ENCODE data around the gene PCSK1N.
"Not testable (repeated sequence)": the region's sequence is repeated elsewhere in the genome, so short reads cannot be mapped to it uniquely, and the experiment has no call there.

PCSK1N gene

GRCh38 chrX:48835524-48836329 is at the start of gene PCSK1N:
PCSK1N (minus strand) TSS chrX:48835610; CDS start chrX:48835532, 78 bp downstream.
- DNase-seq, result no peak

GRCh38 chrX:48883729-48884128 is 48.3 kb upstream of the PCSK1N start:
- no peak for DNase-seq

- DNase-seq, result not testable (repeated sequence)
These were observed 41.5 kb upstream of the PCSK1N start for GRCh38 chrX:48876944-48877343.

DNA sequence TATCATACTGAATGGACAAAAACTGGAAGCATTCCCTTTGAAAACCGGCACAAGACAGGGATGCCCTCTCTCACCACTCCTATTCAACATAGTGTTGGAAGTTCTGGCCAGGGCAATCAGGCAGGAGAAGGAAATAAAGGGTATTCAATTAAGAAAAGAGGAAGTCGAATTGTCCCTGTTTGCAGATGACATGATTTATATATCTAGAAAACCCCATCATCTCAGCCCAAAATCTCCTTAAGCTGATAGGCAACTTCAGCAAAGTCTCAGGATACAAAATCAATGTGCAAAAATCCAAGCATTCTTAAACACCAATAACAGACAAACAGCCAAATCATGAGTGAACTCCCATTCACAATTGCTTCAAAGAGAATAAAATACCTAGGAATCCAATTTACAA is 36.6 kb upstream of the PCSK1N start:
- DNase-seq, result not testable (repeated sequence)

DNA sequence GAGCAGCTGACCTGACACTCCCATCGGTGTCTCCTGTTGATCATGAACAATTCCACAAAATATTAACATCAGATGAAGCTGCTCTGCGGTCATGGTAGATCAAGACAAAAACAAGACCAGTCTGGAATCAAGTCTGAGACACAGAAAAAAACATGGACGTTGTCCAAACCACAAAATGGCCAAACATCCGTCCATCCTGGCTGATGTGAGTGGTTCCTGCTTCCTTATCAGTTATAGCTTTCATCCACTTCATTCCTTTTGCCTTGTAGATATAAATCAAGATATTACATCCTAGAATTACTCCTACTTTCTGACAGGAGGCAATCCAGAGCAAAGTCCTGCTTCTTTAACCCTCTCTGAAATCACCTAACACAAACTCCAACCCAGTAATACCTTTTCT is 28.8 kb upstream of the PCSK1N start:
- DNase-seq, result no peak

DNA sequence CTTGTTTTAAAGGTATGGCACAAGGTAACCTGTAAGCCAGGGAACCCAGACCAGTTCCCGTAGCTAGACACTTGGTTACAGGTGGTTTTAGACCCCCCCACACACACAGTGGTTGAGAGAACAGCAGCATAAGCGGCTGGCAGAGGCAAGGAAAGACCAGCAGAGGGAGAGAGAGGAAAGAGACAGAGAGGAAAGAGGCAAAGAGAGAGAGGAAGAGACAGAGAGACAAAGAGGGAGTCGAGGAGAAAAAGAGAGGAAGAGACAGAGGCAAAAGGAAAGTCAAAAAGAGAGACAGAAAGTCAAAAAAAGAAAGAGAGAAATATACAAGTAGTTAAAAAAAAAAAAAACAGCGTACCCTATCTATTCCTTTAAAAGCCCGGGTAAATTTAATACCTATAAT is 19.5 kb upstream of the PCSK1N start:
- no peak for DNase-seq

GRCh38 chrX:48854121-48854804 is 18.9 kb upstream of the PCSK1N start:
- not testable (repeated sequence) for DNase-seq

DNA sequence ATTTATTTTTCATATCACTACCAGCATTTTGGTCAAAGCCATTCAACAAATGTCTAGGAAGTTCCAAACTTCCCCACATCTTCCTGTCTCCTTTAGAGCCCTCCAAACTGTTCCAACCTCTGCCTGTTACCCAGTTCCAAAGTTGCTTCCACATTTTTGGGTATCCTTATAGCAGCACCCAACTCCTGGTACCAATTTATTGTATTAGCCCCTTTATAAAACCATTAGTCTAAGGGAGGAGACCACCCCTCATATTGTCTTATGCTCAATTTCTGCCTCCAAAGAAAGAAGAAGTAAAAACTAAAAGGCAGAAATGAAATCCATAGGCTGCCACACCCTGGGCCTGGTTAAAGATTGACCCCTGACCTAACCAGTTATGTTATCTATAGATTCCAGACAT is 18.1 kb upstream of the PCSK1N start:
- DNase-seq, result not testable (repeated sequence)

DNA sequence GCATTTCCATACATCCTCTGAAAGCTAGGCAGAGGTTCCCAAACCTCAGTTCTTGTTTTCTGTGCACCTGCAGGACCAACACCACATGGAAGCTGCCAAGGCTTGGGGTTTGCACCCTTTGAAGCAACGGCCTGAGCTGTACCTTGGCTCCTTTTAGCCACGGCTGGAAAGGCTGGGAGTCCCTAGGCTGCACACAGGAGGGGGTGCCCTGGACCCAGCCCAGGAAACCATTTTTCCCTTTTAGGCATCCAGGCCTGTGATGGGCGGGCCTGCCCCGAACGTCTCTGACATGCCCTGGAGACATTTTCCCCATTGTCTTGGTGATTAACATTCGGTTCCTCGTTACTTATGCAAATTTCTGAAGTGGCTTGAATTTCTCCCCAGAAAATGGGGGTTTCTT is 17.4 kb upstream of the PCSK1N start:
- DNase-seq, result no peak

DNA sequence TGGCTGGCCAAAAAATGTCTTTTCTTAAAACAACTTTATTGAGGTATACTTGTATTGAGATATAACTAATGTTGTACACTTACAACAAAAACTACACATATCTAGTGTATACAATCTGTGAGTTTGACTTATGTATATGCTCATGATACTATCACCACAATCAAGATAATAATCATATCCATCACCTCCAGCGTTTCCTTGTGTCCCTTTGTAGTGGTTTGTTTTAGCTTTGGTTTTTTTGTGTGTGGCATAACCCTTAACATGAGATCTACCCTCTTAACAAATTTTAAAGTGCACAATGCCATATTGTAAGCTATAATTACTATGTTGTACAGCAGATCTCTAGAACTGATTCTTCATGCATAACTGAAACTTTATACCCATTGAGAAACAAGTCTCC is 13.4 kb upstream of the PCSK1N start:
- no peak for DNase-seq

GRCh38 chrX:48839686-48840085 is 4.3 kb upstream of the PCSK1N start:
- DNase-seq, result no peak

GRCh38 chrX:48834383-48834709 is 1.1 kb downstream of the PCSK1N start:
- DNase-seq, result no peak

- DNase-seq, result no peak
These were observed 1.8 kb downstream of the PCSK1N start for GRCh38 chrX:48833542-48834138.

DNA sequence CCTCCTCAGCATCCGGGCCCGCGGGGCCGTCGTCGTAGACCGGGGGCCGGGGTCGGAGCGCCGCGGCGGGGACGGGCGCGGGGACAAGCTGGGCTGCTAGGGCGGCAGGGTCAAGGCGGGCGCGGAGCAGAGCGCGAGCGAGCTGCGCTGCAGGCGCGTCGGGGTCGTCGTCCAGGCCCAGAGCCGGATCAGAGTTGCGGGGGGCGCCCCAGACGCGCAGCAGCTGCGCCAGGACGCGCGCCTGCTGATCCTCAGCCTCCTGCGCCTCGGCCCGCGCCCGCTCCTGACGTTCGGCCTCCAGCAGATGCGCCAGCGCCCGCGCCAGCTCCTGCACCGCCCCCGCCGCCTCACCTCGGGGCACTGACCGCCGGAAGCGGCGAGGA is 3.5 kb downstream of the PCSK1N start:
- DNase-seq, result no peak

DNA sequence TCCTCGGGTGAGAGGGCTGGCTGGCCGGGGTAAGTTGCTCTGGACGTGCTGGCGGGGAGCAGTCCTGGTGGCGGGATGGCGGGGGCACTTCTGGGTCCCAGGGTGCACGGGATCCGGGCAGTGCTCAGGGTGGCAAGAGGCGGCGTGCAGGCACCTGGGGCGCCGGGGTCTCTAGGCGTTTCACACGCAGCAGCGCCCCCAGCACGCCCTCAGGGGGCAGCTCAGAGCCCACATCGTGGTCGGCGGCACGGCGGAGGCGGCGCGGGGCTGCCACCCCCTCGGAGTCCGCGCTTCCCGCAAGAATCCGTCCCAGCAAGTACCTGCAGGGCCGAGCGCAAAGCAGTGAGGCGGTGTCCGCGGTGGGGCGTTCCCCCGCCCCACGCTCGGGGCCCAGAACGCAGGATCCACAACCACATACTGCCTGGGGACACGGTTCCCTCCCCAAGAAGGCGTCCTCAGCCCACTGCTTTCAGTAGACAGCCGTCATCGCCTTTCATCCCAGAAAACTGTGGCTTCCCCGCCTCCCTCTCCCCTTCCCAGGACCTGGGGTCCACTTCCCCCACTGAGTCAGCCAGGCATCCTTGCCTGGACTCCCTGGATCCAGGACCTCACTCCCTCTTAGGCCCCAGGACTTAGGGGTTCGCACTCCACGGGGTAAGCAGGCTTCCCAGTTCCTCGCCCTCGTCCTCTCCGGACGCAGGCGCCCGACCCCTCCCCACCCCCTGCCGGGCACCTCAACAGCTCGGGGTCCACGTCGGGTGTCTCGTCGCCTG is 4.1 kb downstream of the PCSK1N start:
- DNase-seq, result no peak

- DNase-seq, result no peak
These were observed 6.2 kb downstream of the PCSK1N start for GRCh38 chrX:48829016-48829735.

DNA sequence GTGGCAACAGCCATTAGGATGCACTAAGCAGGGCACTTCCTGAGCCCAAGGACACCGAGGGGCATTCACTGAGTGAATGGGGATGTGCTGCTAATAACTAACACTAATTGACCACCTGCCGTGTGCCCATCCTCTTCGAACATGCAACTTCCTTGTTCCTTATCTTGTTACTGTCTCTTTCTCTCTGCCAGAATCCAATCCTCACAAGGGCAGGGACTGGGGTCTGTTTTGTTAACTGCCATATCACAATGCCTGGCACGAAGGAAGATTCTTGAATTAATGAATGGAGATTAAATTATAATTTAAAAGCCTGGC is 7.8 kb downstream of the PCSK1N start:
- DNase-seq, result no peak

- DNase-seq, result no peak
These were observed 8.3 kb downstream of the PCSK1N start for GRCh38 chrX:48826876-48827653.

DNA sequence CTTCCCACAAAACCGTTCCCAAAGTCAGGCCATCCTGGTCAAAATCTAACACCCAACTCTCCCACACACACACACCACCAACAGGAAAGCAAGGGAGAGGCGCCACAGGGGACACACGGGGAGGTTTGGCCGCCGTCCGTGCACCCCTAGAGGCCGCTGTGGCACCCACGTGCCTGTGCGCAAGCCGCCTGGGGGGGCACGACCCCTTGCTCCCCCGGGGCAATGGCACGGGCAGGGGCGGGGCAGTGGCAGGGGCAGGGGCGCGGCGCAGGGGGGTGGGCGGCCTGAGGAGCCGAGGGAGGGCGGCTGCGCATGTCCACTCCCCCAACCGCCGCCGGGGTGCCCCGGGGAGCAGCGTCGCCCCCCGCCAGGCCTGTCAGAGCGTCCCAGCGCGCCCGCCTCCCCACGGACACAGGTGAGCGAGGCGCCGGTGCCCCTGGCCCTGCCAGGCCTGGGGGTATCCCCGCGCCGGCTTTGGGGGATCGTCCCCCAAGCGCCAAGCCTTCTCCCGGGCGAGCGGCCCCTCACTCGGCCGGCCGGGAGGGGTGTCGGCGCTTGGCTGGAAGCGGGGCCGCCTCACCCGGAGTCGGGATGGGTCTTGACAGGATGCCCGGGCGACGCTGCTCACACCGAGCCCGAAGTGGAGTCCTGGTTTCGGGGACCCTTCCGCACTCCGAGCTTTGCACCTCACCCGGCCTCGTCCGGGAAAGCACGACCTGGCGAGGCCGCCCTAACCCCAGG is 9.1 kb downstream of the PCSK1N start, which contains the start of gene ERAS:
Gene ERAS, plus strand, starts transcription at position 379 of the 741 bp plus-strand sequence. CDS start 2,611 bp downstream, outside the sequence.
- DNase-seq, result no peak

DNA sequence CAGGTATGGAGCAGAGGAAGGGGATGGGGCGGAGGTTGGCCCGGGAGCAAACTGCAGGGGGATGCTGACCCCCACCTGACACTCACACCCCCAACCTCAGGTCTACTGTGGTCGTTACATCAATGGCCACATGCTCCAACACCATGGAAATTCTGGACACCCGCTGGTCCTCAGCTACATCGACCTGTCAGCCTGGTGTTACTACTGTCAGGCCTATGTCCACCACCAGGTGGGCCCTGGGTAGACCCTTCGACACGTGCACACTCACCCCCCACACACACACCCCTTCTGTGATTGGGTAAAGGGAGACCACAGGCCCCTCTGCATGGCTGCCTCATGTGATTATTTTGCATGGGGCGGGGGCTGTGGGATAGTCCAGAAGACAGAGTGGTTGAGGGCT is 11.3 kb downstream of the PCSK1N start:
- DNase-seq, result no peak

DNA sequence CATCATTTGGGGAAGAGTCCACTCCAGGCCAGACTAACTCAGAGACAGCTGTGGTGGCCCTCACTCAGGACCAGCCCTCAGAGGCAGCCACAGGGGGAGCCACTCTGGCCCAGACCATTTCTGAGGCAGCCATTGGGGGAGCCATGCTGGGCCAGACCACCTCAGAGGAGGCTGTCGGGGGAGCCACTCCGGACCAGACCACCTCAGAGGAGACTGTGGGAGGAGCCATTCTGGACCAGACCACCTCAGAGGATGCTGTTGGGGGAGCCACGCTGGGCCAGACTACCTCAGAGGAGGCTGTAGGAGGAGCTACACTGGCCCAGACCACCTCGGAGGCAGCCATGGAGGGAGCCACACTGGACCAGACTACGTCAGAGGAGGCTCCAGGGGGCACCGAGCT is 12.4 kb downstream of the PCSK1N start:
- no peak for DNase-seq
